ENCODE results near the gene SETBP1.

SETBP1 gene

DNA sequence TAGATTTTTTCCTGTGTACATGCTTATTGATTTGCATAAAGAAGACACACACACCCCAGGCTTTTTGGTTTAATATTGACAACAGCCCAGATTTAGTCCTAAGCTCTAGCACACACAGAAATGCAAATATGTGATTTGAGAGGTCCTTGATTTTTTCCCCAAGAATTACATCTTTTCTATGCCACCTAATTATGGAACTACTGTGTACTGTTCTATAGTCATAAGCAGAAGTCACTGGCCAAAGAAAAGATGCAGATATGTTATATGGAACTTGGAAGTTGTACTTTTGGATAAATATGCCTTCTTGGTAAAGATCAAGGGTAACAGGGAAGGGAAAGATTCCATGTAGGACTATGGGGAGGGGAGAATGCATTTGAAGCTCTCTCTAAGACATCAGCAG lies 105.6 kb downstream of the SETBP1 start:
- DNase-seq (ENCODE audit: low read depth): no peak
- TF ChIP-seq, protein P1, sequence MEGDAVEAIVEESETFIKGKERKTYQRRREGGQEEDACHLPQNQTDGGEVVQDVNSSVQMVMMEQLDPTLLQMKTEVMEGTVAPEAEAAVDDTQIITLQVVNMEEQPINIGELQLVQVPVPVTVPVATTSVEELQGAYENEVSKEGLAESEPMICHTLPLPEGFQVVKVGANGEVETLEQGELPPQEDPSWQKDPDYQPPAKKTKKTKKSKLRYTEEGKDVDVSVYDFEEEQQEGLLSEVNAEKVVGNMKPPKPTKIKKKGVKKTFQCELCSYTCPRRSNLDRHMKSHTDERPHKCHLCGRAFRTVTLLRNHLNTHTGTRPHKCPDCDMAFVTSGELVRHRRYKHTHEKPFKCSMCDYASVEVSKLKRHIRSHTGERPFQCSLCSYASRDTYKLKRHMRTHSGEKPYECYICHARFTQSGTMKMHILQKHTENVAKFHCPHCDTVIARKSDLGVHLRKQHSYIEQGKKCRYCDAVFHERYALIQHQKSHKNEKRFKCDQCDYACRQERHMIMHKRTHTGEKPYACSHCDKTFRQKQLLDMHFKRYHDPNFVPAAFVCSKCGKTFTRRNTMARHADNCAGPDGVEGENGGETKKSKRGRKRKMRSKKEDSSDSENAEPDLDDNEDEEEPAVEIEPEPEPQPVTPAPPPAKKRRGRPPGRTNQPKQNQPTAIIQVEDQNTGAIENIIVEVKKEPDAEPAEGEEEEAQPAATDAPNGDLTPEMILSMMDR (IDR thresholded peaks at IDR 0.05; ENCODE audit: control insufficient read depth, extremely low read depth, insufficient read depth): no peak
- H3K4me3 ChIP-seq (ENCODE audit: low read depth, low read length): no peak overlapping the region

GRCh38 chr18:44786688-44787087 lies 106.0 kb downstream of the SETBP1 start:
- no peak overlapping the region for H3K4me3 ChIP-seq (ENCODE audit: low read depth, low read length)
- TF ChIP-seq, protein P1 (IDR thresholded peaks at IDR 0.05; ENCODE audit: control insufficient read depth, extremely low read depth, insufficient read depth): no peak
- no peak for DNase-seq (ENCODE audit: low read depth)

- TF ChIP-seq, protein P1 (IDR thresholded peaks at IDR 0.05; ENCODE audit: control insufficient read depth, extremely low read depth, insufficient read depth): no peak
- DNase-seq (ENCODE audit: low read depth): no peak
- H3K4me3 ChIP-seq (ENCODE audit: low read depth, low read length): no peak overlapping the region
Observed at GRCh38 chr18:44788334-44788733, 107.6 kb downstream of the SETBP1 start.

DNA sequence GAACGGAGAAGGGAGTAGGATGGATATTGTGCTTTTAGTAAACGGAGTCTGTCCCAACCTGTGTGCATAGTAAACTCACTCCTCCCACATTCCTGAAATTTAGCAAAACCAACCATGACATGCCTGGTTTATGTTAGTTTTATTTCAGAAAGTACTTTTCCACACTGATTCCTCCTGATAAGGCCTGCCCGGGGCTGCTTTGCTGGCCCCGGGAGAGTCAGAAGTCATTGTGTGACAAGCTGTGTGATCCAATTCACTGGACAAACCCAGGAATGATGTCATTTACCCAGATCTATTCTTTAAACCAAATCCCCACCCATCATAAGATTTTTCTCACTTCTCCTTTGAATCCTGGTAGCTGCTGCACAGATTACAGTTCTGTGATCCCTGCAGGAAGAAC lies 109.0 kb downstream of the SETBP1 start:
- H3K4me3 ChIP-seq (ENCODE audit: low read depth, low read length): no peak overlapping the region
- TF ChIP-seq, protein P1 (IDR thresholded peaks at IDR 0.05; ENCODE audit: control insufficient read depth, extremely low read depth, insufficient read depth): no peak
- no peak for DNase-seq (ENCODE audit: low read depth)

- no peak overlapping the region for H3K4me3 ChIP-seq (ENCODE audit: low read depth, low read length)
- DNase-seq (ENCODE audit: low read depth): no peak
- TF ChIP-seq, protein P1 (IDR thresholded peaks at IDR 0.05; ENCODE audit: control insufficient read depth, extremely low read depth, insufficient read depth): no peak
Observed at GRCh38 chr18:44790860-44791259, 110.2 kb downstream of the SETBP1 start.

GRCh38 chr18:44791520-44791919 lies 110.8 kb downstream of the SETBP1 start:
- no peak overlapping the region for H3K4me3 ChIP-seq (ENCODE audit: low read depth, low read length)
- no peak for DNase-seq (ENCODE audit: low read depth)
- TF ChIP-seq, protein P1 (IDR thresholded peaks at IDR 0.05; ENCODE audit: control insufficient read depth, extremely low read depth, insufficient read depth): no peak

GRCh38 chr18:44792456-44793061 lies 111.9 kb downstream of the SETBP1 start:
- no peak for DNase-seq (ENCODE audit: low read depth)
- TF ChIP-seq, protein P1 (IDR thresholded peaks at IDR 0.05; ENCODE audit: control insufficient read depth, extremely low read depth, insufficient read depth): no peak
- no peak overlapping the region for H3K4me3 ChIP-seq (ENCODE audit: low read depth, low read length)
